PC-9 (cell line): Measurements from ENCODE around the gene NOM1.

Experiments used
- CTCF ChIP-seq: fragments of 200-600 bp; sonication (generic); conservative IDR thresholded peaks from 2 replicates; pipeline ENCODE4 v1.6.1; 2017; ENCODE audit warnings: mixed run types, antibody characterized with exemption, mild to moderate bottlenecking, moderate library complexity
- EZH2 ChIP-seq: fragments of 200-600 bp; sonication (generic); IDR thresholded peaks from 2 replicates; pipeline ENCODE4 v1.8.0; 2017; ENCODE audit warnings: antibody characterized with exemption, low read depth

GRCh38 chr7:156956727-156957126 lies 7.2 kb downstream of the NOM1 start:
- TF ChIP-seq CTCF, result no peak
- TF ChIP-seq EZH2, result no peak
